Type B pancreatic cell (in vitro differentiated cells): ENCODE measurements around the gene SEC24B. TPM values are rescaled to one million over a fixed set of nuclear protein-coding genes. Genes with fewer than 3 reads are reported as not detected.

Experiments
- DNase-seq: peaks from one replicate; pipeline ENCODE4 v3.0.0; 2021; ENCODE audit warnings: mixed read lengths; ENCODE audit not compliant: unreplicated experiment; ENCODE audit errors: extremely low spot score
- H3K27ac Mint-ChIP-seq: 2 replicates; pipeline ENCODE4 v1.8.0; 2021; ENCODE audit warnings: mild to moderate bottlenecking, mixed read lengths
- H3K27me3 Mint-ChIP-seq: 2 replicates; pipeline ENCODE4 v1.8.0; 2021; ENCODE audit warnings: mixed read lengths
- H3K36me3 Mint-ChIP-seq: 2 replicates; pipeline ENCODE4 v1.8.0; 2021; ENCODE audit warnings: mixed read lengths
- H3K4me1 Mint-ChIP-seq: one replicate; pipeline ENCODE4 v1.8.0; 2021; ENCODE audit warnings: mixed read lengths; ENCODE audit not compliant: unreplicated experiment
- H3K4me3 Mint-ChIP-seq: 2 replicates; pipeline ENCODE4 v1.8.0; 2021; ENCODE audit warnings: mild to moderate bottlenecking, mixed read lengths
- H3K9me3 Mint-ChIP-seq: 2 replicates; pipeline ENCODE4 v1.8.0; 2021; ENCODE audit warnings: mixed read lengths
- CTCF ChIP-seq: fragments of 200-600 bp; sonication (generic); conservative IDR thresholded peaks from 2 replicates; pipeline ENCODE4 v1.5.0; 2021; ENCODE audit warnings: antibody characterized with exemption, mild to moderate bottlenecking
- total RNA-seq: library from RNA; stranded (reverse); gene quantifications from 2 replicates; pipeline ENCODE4 v1.2.1, GENCODE V29; 2021; ENCODE audit warnings: low replicate concordance

Gene SEC24B
- total RNA-seq, 1 donor from 2014 or later, result 37.4 TPM

DNA sequence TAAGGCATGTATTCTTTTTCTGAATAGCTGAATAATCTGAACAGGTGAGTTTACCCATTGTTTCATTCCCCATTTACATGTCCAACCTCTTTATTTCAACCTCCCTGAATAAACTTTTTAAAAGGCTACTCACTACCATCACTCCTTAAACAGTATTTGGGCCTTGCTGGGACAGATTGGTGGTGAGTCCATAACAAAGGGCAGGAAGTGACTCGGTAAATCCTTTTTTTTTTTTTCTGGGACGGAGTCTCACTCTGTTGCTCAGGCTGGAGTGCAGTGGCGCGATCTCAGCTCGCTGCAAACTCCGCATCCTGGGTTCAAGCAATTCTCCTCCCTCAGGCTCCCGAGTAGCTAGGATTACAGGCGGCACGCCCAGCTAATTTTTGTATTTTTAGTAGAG is 23.4 kb upstream of the SEC24B start:
- Mint-ChIP-seq H3K27me3 (no peaks in the 10 kb centered on the region), H3K4me3 (no peak overlapping the region), H3K9me3 (no peaks in the 10 kb centered on the region), H3K4me1 (peaks cover 9% of the 10 kb centered on the region), H3K27ac (no peak overlapping the region), H3K36me3 (no peaks in the 10 kb centered on the region)
- DNase-seq, result no peak
- no peak for TF ChIP-seq CTCF

DNA sequence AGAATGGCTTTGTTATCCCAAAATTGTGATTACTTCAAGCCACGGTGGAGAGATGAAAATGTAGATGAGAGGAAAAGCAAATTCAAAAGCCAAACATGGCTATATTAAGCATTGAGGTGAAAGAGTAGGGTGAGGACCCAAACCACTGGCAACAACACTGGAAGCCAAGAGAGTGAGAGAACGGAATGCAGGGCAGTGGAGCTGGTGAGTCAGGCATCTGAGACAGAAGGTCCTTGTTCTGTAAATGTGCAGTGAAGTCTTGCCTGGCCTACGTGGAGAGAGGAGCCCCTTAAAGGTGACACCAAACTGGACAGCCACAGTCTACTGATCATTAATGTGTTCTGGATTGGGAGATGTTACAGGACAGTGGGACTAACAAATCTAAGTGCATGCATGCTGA is 22.8 kb upstream of the SEC24B start:
- no peaks in the 10 kb centered on the region for H3K9me3 Mint-ChIP-seq
- no peak overlapping the region for H3K27ac Mint-ChIP-seq

GRCh38 chr4:109411964-109412363 is 21.7 kb upstream of the SEC24B start:
- no peaks in the 10 kb centered on the region for H3K27me3 Mint-ChIP-seq
- no peak for DNase-seq
- no peaks in the 10 kb centered on the region for H3K9me3 Mint-ChIP-seq

More for the DNA sequence above, 22.8 kb upstream of the SEC24B start:
- no peak for TF ChIP-seq CTCF
- DNase-seq, result no peak
- no peaks in the 10 kb centered on the region for H3K27me3 Mint-ChIP-seq
- no peak overlapping the region for H3K4me3 Mint-ChIP-seq
- no peaks in the 10 kb centered on the region for H3K36me3 Mint-ChIP-seq
- peaks cover 9% of the 10 kb centered on the region for H3K4me1 Mint-ChIP-seq

DNA sequence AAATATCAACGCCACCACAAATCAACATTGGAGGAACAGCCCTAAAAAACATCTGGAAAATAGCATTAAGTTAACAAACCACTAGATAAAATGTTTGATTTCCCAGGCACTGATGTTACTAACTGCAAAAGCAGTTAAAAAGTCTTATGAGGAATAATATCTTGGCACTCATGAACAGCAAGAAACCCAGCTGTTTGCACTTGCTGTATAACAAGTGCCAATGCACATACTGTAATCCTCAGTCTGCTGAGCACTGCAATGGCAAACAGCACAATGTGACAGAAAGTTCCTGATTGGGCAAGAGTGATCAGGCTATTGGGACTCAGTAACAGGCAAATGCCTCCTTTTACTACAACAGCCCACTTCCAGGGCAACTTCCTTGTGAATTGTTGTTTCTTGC is 20.8 kb upstream of the SEC24B start:
- H3K36me3 Mint-ChIP-seq, result no peaks in the 10 kb centered on the region
- H3K9me3 Mint-ChIP-seq, result no peaks in the 10 kb centered on the region
- no peak for DNase-seq
- no peaks in the 10 kb centered on the region for H3K27me3 Mint-ChIP-seq
- H3K27ac Mint-ChIP-seq, result no peak overlapping the region
- no peak overlapping the region for H3K4me3 Mint-ChIP-seq
- no peak for TF ChIP-seq CTCF
- H3K4me1 Mint-ChIP-seq, result peaks cover 9% of the 10 kb centered on the region

More at GRCh38 chr4:109411964-109412363, 21.7 kb upstream of the SEC24B start:
- H3K27ac Mint-ChIP-seq, result no peak overlapping the region
- TF ChIP-seq CTCF, result no peak
- peaks cover 9% of the 10 kb centered on the region for H3K4me1 Mint-ChIP-seq
- H3K36me3 Mint-ChIP-seq, result no peaks in the 10 kb centered on the region
- H3K4me3 Mint-ChIP-seq, result no peak overlapping the region

DNA sequence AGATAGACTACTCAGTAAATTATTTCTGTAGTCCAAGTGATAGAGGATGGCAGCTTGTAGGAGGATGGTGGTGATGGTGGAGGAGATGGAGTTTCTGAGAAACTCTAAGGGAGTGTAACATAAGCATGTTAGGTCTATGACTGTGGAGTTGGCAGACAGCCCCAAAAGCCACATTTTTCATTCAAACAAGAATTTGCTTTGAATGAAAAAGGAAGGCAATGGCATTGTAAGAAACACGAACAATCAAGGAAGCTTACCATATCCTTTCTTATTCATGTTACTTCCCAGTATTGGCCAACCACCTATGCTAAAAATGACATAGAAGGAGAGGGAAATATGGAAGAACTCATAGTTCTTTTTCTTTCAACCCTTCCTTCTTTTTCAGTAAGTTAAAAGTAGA is 18.7 kb upstream of the SEC24B start:
- Mint-ChIP-seq H3K27ac (no peak overlapping the region), H3K4me3 (no peak overlapping the region), H3K9me3 (no peaks in the 10 kb centered on the region), H3K4me1 (peaks cover 17% of the 10 kb centered on the region), H3K36me3 (no peaks in the 10 kb centered on the region), H3K27me3 (no peaks in the 10 kb centered on the region)
- no peak for DNase-seq
- TF ChIP-seq CTCF, result no peak

- no peak for DNase-seq
- no peak overlapping the region for H3K27ac Mint-ChIP-seq
- no peaks in the 10 kb centered on the region for H3K27me3 Mint-ChIP-seq
- H3K36me3 Mint-ChIP-seq, result no peaks in the 10 kb centered on the region
- TF ChIP-seq CTCF, result no peak
- H3K4me1 Mint-ChIP-seq, result peaks cover 13% of the 10 kb centered on the region
- H3K4me3 Mint-ChIP-seq, result no peak overlapping the region
- no peaks in the 10 kb centered on the region for H3K9me3 Mint-ChIP-seq
Observed at GRCh38 chr4:109418588-109418987, 15.0 kb upstream of the SEC24B start.
